Lower leg skin (tissue), 4 donors: Measurements from ENCODE around the gene OR13C9. TPM values are rescaled to one million over a fixed set of nuclear protein-coding genes. Genes with fewer than 3 reads are reported as not detected.
"Not testable (repeated sequence)": the region's sequence is repeated elsewhere in the genome, so short reads cannot be mapped to it uniquely, and the experiment has no call there.

Experiments
- DNase-seq, 2 donors: peaks; one replicate each; pipeline ENCODE4 v3.0.0-alpha.2; 2019; ENCODE audit warnings: low spot score in 2 of 2
- H3K4me3 ChIP-seq: fragments of 200-600 bp; sonication (generic); 2 replicates; pipeline ENCODE4 v1.5.1; 2017; ENCODE audit warnings: mild to moderate bottlenecking, low read depth; ENCODE audit not compliant: poor library complexity, severe bottlenecking
- CTCF ChIP-seq, 3 donors: fragments of 450-650 bp; IDR thresholded peaks; one replicate each; pipeline ENCODE4 v1.5.1; 2016; ENCODE audit warnings: antibody characterized with exemption in 3 of 3, mild to moderate bottlenecking in 3 of 3, moderate library complexity in 2 of 3
- POLR2A ChIP-seq, 2 donors: fragments of 450-650 bp; IDR thresholded peaks; one replicate each; pipeline ENCODE4 v1.6.1; 2016 to 2017; ENCODE audit warnings: antibody characterized with exemption in 2 of 2, mild to moderate bottlenecking in 1 of 2, moderate library complexity in 1 of 2
- WGBS, 2 donors: methylation state at CpG; one replicate each; pipeline ENCODE4 v1.1.5; 2018; 5-methylcytosine and 5-hydroxymethylcytosine counted together
- intact Hi-C: fragments of 100-400 bp; cut with DNase I; formaldehyde crosslinking; loops from one replicate; pipeline ENCODE4 v1.15.0; 2023; ENCODE audit warnings: low total_unique reads
- total RNA-seq, 4 donors: library from RNA; depleted of rRNA; stranded (reverse); fragments of >200 nt; gene quantifications; one replicate each; pipeline ENCODE4 v1.1.0, GENCODE V29; 2016

OR13C9 gene
- total RNA-seq, 4 donors from 2014 or later: not detected

- intact Hi-C loops: no loop called here
- no peak for DNase-seq
- TF ChIP-seq POLR2A (IDR thresholded peaks at IDR 0.05) (no peak), CTCF (IDR thresholded peaks at IDR 0.05) (no peak)
- no peak overlapping the region for H3K4me3 ChIP-seq
- 83 to 84% methylated on average over 2 of the region's 2 CpGs for WGBS, 2 donors
These were observed 6.8 kb downstream of the OR13C9 start for GRCh38 chr9:104611213-104611612.

DNA sequence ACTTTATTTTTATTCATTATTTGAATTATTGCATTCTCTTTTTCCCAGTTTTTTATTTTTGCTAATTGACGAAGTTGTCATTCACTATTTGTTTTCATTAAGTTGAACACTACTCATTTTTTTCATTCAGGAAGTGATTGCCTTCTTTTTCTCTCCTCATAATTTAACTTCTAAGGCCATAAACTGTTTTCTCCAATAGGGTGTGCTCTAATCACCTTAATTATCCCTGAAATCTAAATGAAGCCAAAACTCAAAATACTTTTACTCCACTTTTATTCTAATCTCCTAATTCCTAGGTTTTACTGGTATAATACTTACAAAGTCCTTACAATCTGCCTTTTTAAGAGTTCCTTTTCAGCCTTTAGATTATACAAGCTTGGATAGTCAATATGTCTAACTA, 9.7 kb downstream of the OR13C9 start:
- 45 to 47% methylated on average over 1 of the region's 1 CpG for WGBS, 2 donors
- TF ChIP-seq POLR2A (IDR thresholded peaks at IDR 0.05) (no peak), CTCF (IDR thresholded peaks at IDR 0.05) (no peak)

DNA sequence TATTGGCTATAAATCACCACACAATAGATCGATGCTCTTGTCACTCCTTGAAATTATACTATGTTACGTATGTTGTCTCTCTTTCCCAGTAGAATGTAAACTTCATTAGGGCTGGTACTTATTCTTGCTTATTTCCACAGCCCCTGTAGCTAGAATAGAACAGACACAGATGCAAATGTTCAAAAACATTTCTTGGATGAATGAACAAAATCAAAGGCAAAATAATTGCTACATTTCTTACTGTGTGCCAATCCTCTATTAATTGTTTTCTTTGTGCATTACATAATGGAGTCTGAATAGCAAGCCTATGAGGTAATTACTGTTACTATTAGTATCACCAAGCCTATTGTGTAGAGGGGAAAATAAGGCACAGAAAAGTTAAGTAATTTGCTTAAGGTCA, 11.9 kb downstream of the OR13C9 start:
- 54 to 68% methylated on average over 2 of the region's 2 CpGs for WGBS, 2 donors
- intact Hi-C loops: no loop called here
- TF ChIP-seq CTCF (IDR thresholded peaks at IDR 0.05) (no peak), POLR2A (IDR thresholded peaks at IDR 0.05) (no peak)
- no peak for DNase-seq
- no peak overlapping the region for H3K4me3 ChIP-seq

More for the DNA sequence above, 9.7 kb downstream of the OR13C9 start:
- no peak for DNase-seq
- H3K4me3 ChIP-seq: no peak overlapping the region
- intact Hi-C loops: no loop called here

DNA sequence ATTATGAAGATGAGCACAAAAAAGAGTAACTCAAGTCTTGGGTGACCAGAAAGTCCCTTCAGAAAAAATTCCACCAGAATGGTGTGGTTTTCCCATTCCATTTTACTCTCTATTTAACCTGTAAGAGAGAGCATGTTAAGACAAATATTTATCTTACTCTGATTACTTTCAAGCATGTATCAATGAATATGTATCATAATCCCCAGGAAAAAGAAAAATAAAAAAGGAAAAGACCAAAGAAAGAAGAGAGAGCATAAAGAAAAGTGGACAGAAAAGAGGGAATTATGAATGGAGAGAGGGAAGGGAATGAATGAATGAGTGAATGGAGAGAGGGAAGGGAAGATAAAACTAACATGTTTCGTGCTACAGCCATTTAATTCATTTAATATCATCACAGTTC, 12.5 kb downstream of the OR13C9 start, which contains the start of gene OR13C2:
TSS of gene OR13C2 (minus strand) at position 101 of the 400 bp plus-strand sequence. CDS start at position 101, 0 bp downstream.
- intact Hi-C loops, H3K4me3 ChIP-seq, DNase-seq: not testable (repeated sequence)
- 81 to 82% methylated on average over 1 of the region's 1 CpG for WGBS, 2 donors

GRCh38 chr9:104604801-104605200, 13.2 kb downstream of the OR13C9 start:
- DNase-seq: no peak
- intact Hi-C loops: no loop called here
- 65 to 73% methylated on average over 3 of the region's 3 CpGs for WGBS, 2 donors
- H3K4me3 ChIP-seq: no peak overlapping the region
- TF ChIP-seq POLR2A (IDR thresholded peaks at IDR 0.05) (no peak), CTCF (IDR thresholded peaks at IDR 0.05) (no peak)

GRCh38 chr9:104599313-104599712, 18.7 kb downstream of the OR13C9 start, which contains the start of gene OR13C5:
TSS of gene OR13C5 (minus strand) at chr9:104599413. CDS start at chr9:104599413, 0 bp downstream.
- intact Hi-C loops, H3K4me3 ChIP-seq, DNase-seq: not testable (repeated sequence)

DNA sequence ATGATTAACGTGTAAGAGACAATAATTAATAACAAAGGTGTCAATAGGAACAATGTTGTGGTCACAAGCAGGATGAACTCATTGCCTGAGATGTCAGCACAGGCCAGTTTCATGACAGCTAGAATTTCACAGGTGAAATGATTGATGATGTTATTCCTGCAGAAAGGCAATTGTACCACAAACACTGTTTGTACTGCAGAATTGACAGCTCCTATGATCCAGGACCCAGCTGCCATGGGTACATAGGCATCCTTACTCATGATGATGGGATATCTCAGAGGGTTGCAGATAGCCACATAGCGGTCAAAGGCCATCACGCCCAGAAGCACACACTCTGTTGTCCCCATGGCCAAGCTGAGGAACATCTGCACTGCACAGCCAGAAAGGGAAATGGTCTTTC, 19.3 kb downstream of the OR13C9 start:
- H3K4me3 ChIP-seq, DNase-seq, intact Hi-C loops: not testable (repeated sequence)
- WGBS, 2 donors: 75 to 76% methylated on average over 3 of the region's 3 CpGs
